Spleen (tissue), 11 donors: ENCODE results near the gene FBXL16. TPM values are rescaled to one million over a fixed set of nuclear protein-coding genes. Genes with fewer than 3 reads are reported as not detected.

Source experiments
- DNase-seq: peaks from one replicate; pipeline ENCODE4 v3.0.0-alpha.2; 2020
- H3K27ac ChIP-seq, 8 donors: fragments of 200-600 bp; sonication (generic) in 7 of 8; 1 replicate in 4 of 8; 2 replicates in 4 of 8; pipeline versions ENCODE4 v1.5.0 to v1.8.0; 2016 to 2021; ENCODE audit warnings: inconsistent platforms in 4 of 8, mild to moderate bottlenecking in 4 of 8, moderate library complexity in 1 of 8
- H3K27me3 ChIP-seq, 7 donors: fragments of 200-600 bp; sonication (generic) in 6 of 7; replicated peaks in 1 of 7; 1 replicate in 4 of 7; 2 replicates in 3 of 7; pipeline versions ENCODE4 v1.5.0 to v1.8.0; 2016 to 2021; ENCODE audit warnings: inconsistent platforms in 3 of 7, mild to moderate bottlenecking in 1 of 7
- H3K36me3 ChIP-seq, 6 donors: fragments of 200-600 bp; sonication (generic) in 5 of 6; 1 replicate in 4 of 6; 2 replicates in 2 of 6; pipeline versions ENCODE4 v1.5.0 to v1.8.0; 2016 to 2021; ENCODE audit warnings: inconsistent platforms in 2 of 6
- H3K4me1 ChIP-seq, 6 donors: fragments of 200-600 bp; sonication (generic) in 5 of 6; 1 replicate in 3 of 6; 2 replicates in 3 of 6; pipeline versions ENCODE4 v1.5.0 to v1.8.0; 2016 to 2021; ENCODE audit warnings: inconsistent platforms in 3 of 6
- H3K4me3 ChIP-seq, 8 donors: fragments of 200-600 bp; sonication (generic) in 7 of 8; 1 replicate in 4 of 8; 2 replicates in 4 of 8; pipeline versions ENCODE4 v1.5.0 to v1.8.0; 2016 to 2021; ENCODE audit warnings: inconsistent platforms in 4 of 8, mild to moderate bottlenecking in 4 of 8, moderate library complexity in 2 of 8
- H3K9me3 ChIP-seq, 8 donors: fragments of 200-600 bp; sonication (generic) in 7 of 8; 1 replicate in 4 of 8; 2 replicates in 4 of 8; pipeline versions ENCODE4 v1.5.0 to v1.8.0; 2016 to 2021; ENCODE audit warnings: inconsistent platforms in 4 of 8
- POLR2A ChIP-seq, 3 donors: fragments of 450-650 bp; IDR thresholded peaks; one replicate each; pipeline ENCODE4 v1.5.1; 2017; ENCODE audit warnings: antibody characterized with exemption in 3 of 3, mild to moderate bottlenecking in 1 of 3
- POLR2AphosphoS5 ChIP-seq, 3 donors: sonication (generic); formaldehyde crosslinking; IDR thresholded peaks; one replicate each; pipeline ENCODE4 v1.5.1; 2017; ENCODE audit warnings: antibody characterized with exemption in 3 of 3
- WGBS, 5 donors: extraction: QIAGEN DNeasy Blood & Tissue Kit in 3 of 5; methylation state at CpG; one replicate each; pipeline versions ENCODE4 v1.1.5 to v1.1.7; 2013 to 2018; 5-methylcytosine and 5-hydroxymethylcytosine counted together
- intact Hi-C: fragments of 100-400 bp; cut with DNase I; formaldehyde crosslinking; loops from one replicate; pipeline ENCODE4 v1.15.0; 2023; ENCODE audit warnings: low total_unique reads
- polyA plus RNA-seq, 3 donors: library from polyadenylated mRNA; stranded (reverse); fragments of 200-250 nt; gene quantifications; one replicate each; pipeline ENCODE4 v1.2.1, GENCODE V29; 2013
- total RNA-seq, 7 donors: library from RNA; depleted of rRNA in 3 of 7; stranded (reverse); fragments of >200 nt in 3 of 7; fragmentation: NEBNext Ultra II Directional in 4 of 7; extraction: Animal tissue kit (Norgen Biotek cat#: 25700) in 4 of 7; gene quantifications; one replicate each; pipeline versions ENCODE4 v1.1.0 to v1.2.1, GENCODE V29; 2016 to 2021
- TF ChIP-seq, protein P1 (sequence below), 11 experiments: fragments of 200-600 bp in 7 of 11; fragments of 450-650 bp in 4 of 11; sonication (generic) in 4 of 11; IDR thresholded peaks in 8 of 11; conservative IDR thresholded peaks in 3 of 11; 1 replicate in 7 of 11; 2 replicates in 4 of 11; pipeline versions ENCODE4 v1.4.0 to v1.8.0; 2016 to 2021; ENCODE audit warnings: antibody characterized with exemption in 11 of 11, inconsistent platforms in 4 of 11, mild to moderate bottlenecking in 1 of 11
- donor health status: healthy with polysubstance abuse.
- donor health status: DM: no; HTN: no; CAD: no; lungs with moderate emphysema.
- donor health status: DM: no; HTN: no; CAD: no.
- donor health status: Bipolar disorder and iron deficiency.
- donor health status: healthy.
- donor health status: DM: no; HTN: no; CAD: no.
- donor health status: DM: yes; HTN: yes; CAD: no.

FBXL16 gene
- total and polyA plus RNA-seq, 10 donors: 0.48 to 2.6 (median 1.5) TPM

DNA sequence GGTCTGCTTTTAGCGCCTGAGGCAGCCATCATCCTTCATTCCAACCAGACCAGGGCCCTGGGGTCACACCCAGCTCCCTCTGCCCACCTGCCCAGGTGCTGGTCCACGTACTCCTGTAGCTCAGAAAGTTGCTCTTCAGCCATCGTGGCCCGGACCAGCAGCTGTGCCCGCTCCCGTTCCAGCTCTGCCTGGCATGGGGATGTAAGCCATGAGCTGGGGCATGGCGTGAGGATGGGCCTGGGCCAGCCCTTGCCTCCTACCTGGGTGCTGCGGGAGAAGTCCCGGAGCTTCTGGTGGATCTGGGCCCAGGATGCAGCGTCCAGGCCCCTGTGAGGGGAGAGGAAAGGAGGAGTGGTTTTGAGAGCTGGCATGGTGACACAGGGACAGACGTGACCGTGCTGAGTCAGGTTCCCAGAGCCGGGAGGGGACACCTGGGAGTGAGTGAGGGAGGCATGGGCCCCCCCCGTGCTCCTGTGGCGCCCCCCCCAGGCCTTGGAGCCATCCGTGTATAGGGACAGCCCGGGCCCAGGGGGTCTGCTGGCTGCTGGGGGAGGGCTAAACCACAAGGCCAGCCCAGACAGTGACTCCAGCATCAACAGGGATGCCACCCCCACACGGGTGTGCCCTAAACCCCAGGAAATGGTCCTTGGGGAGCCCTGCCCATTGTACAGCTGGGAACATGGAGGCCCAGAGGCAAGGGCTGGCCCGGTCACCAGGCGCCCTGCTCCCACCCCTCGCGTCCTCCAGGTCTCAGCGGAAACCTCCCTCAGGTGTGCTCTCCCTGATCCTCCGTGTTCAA, 17.4 kb upstream of the FBXL16 start:
- 82 to 94% (median 85%) methylated on average over 16 to 24 of the region's 24 CpGs for WGBS, 5 donors
- peaks cover 24 to 80% (median 54%) of the 10 kb centered on the region in 6 donors for H3K4me1 ChIP-seq
- peak in 1 of 3 donors; percentile 6 for TF ChIP-seq POLR2AphosphoS5 (IDR thresholded peaks at IDR 0.05)
- no peak for TF ChIP-seq POLR2A (IDR thresholded peaks at IDR 0.05)
- TF ChIP-seq, protein P1, sequence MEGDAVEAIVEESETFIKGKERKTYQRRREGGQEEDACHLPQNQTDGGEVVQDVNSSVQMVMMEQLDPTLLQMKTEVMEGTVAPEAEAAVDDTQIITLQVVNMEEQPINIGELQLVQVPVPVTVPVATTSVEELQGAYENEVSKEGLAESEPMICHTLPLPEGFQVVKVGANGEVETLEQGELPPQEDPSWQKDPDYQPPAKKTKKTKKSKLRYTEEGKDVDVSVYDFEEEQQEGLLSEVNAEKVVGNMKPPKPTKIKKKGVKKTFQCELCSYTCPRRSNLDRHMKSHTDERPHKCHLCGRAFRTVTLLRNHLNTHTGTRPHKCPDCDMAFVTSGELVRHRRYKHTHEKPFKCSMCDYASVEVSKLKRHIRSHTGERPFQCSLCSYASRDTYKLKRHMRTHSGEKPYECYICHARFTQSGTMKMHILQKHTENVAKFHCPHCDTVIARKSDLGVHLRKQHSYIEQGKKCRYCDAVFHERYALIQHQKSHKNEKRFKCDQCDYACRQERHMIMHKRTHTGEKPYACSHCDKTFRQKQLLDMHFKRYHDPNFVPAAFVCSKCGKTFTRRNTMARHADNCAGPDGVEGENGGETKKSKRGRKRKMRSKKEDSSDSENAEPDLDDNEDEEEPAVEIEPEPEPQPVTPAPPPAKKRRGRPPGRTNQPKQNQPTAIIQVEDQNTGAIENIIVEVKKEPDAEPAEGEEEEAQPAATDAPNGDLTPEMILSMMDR (IDR thresholded peaks at IDR 0.05 in 8 of 11, conservative IDR thresholded peaks at IDR 0.05 in 3 of 11): no peak
- H3K4me3 ChIP-seq: no peak overlapping the region
- no peak for DNase-seq
- H3K27me3 ChIP-seq: peaks cover 0 to 29% (median 17%) of the 10 kb centered on the region in 7 donors
- peaks cover 0 to 12% (median 0%) of the 10 kb centered on the region in 6 donors for H3K36me3 ChIP-seq
- H3K9me3 ChIP-seq: no peaks in the 10 kb centered on the region
- intact Hi-C loops: no loop called here
- H3K27ac ChIP-seq: peak overlapping the region in 1 of 8 donors; percentile 92

DNA sequence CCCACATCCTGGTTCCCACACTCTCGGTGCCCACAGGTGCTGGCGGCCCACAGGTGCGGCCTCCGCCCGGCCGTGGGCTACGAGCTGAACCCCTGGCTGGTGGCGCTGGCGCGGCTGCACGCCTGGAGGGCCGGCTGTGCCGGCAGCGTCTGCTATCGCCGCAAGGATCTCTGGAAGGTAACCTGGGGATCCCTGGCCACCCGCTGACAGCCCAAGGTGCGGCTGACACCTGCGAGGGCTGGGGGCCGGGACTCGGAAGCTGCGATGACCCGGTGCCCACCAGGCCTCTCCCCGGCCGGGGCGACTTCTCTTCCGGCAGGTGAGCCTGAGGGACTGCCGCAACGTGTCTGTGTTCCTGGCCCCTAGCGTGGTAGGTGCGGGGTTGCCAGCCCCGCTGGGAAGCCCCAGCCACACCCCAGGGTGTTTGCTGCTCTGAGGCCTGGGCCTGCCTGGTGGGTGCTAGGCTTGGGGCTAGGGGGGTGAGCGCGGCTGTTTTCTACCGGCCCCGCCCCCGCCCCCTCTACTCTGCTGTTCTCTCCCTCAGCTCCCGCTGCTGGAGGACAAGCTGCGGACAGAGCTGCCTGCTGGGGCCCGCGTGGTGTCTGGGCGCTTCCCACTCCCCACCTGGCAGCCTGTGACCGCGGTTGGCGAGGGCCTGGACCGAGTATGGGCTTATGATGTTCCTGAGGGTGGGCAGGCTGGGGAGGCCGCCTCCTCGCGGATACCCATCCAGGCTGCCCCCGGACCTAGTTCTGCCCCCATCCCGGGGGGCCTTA, 16.4 kb upstream of the FBXL16 start:
- Histone ChIP-seq H3K27ac (peak overlapping the region; percentile 83 to 93 (median 90)), H3K27me3 (peaks cover 0 to 29% (median 7%) of the 10 kb centered on the region in 7 donors), H3K4me1 (peaks cover 24 to 75% (median 44%) of the 10 kb centered on the region in 6 donors), H3K4me3 (peak overlapping the region; percentile 64 to 91 (median 82)), H3K9me3 (no peaks in the 10 kb centered on the region), H3K36me3 (peaks cover 0 to 14% (median 0%) of the 10 kb centered on the region in 6 donors)
- WGBS, 5 donors: 72 to 81% (median 77%) methylated on average over 8 to 51 of the region's 51 CpGs
- intact Hi-C loops: no loop called here
- TF ChIP-seq POLR2A (IDR thresholded peaks at IDR 0.05) (no peak), POLR2AphosphoS5 (IDR thresholded peaks at IDR 0.05) (peak in 1 of 3 donors; percentile 59)
- peak; percentile 80 for DNase-seq

DNA sequence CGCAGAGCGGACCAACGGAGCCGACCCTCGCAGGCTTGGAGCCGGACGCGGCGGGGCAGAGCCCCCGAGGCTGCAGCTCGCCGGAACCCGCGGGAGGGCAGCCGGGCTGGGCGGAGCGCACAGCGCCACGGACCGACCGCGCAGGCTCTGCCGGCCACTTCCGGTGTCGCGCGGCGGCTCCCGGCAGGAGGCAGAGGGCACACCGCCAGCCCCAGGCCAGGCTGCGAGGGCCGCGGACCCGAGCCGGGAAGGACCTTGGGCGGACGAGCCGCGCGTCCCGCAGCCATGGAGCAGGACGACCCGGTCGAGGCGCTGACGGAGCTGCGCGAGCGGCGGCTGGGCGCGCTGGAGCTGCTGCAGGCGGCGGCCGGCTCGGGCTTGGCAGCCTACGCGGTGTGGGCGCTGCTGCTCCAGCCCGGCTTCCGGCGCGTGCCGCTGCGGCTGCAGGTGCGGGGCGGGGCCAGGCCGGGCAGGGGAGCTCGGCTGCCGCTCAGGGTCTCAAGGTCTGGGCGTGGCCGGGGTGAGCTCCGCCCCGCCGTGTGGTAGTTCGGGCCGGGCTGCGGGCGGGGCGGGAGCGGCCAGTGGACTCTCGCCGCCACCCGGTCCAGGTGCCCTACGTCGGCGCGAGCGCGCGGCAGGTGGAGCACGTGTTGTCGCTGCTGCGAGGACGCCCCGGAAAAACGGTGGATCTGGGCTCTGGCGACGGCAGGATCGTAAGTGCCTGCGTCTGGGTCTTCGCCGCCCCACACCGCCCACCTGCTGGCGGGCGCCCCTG, 15.6 kb upstream of the FBXL16 start, which contains the start of gene ANTKMT:
ANTKMT (plus strand) TSS at position 157 of the 775 bp plus-strand sequence; CDS start at position 286, 129 bp downstream.
- H3K9me3 ChIP-seq: no peaks in the 10 kb centered on the region
- DNase-seq: peak; percentile 96
- WGBS, 5 donors: 6 to 8% (median 6%) methylated on average over 34 to 106 of the region's 106 CpGs
- H3K36me3 ChIP-seq: peaks cover 0 to 17% (median 0%) of the 10 kb centered on the region in 6 donors
- TF ChIP-seq POLR2AphosphoS5 (IDR thresholded peaks at IDR 0.05): peak; percentile 81 to 92 (median 91)
- TF ChIP-seq POLR2A (IDR thresholded peaks at IDR 0.05): peak in 1 of 3 donors; percentile 50
- TF ChIP-seq, protein P1 (IDR thresholded peaks at IDR 0.05 in 8 of 11, conservative IDR thresholded peaks at IDR 0.05 in 3 of 11): peak in 2 of 11 experiments; percentile 22 to 39
- intact Hi-C loops: no loop called here
- peak within 1 kb of the TSS; percentile 64 to 91 (median 82) for H3K4me3 ChIP-seq
- H3K27me3 ChIP-seq: peaks cover 0 to 29% (median 6%) of the 10 kb centered on the region in 7 donors
- H3K27ac ChIP-seq: peak within 1 kb of the TSS; percentile 83 to 93 (median 90)
- peaks cover 21 to 76% (median 44%) of the 10 kb centered on the region in 6 donors for H3K4me1 ChIP-seq

DNA sequence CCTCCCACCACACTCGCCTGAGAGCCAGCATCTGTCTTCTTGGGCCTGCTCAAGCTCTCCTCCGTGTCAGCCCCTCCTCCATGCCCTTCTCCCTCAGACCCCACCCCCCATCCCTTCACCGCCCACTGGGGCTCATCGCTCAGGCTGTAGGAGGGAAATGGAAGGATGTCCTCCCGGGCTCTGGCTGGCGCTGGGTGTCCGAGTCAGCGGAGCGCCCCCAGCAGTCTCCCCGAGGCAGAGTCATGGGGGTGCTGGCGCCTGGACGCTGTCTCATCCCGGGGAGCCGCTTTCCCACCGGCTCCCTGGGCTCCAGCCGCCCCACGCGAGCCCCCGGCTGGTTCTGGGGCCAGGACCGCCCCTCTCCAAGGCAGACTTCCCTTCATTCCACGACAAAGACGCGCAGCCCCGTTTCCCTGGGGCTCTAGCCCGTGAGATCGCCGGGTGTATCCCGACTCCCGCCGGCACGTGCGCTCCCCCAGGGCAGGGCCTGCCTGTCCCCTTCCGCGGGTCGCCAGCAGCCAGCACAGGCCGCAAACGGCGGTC, 14.9 kb upstream of the FBXL16 start:
- peaks cover 19 to 79% (median 46%) of the 10 kb centered on the region in 6 donors for H3K4me1 ChIP-seq
- peak overlapping the region; percentile 64 to 91 (median 82) for H3K4me3 ChIP-seq
- peaks cover 0 to 17% (median 0%) of the 10 kb centered on the region in 6 donors for H3K36me3 ChIP-seq
- intact Hi-C loops: no loop called here
- WGBS, 5 donors: 0 to 1% (median 0%) methylated on average over 14 to 38 of the region's 38 CpGs
- no peaks in the 10 kb centered on the region for H3K9me3 ChIP-seq
- H3K27ac ChIP-seq: peak overlapping the region; percentile 83 to 93 (median 90)
- peaks cover 0 to 29% (median 12%) of the 10 kb centered on the region in 7 donors for H3K27me3 ChIP-seq
- no peak for DNase-seq
- TF ChIP-seq, protein P1 (IDR thresholded peaks at IDR 0.05 in 8 of 11, conservative IDR thresholded peaks at IDR 0.05 in 3 of 11): no peak
- TF ChIP-seq POLR2A (IDR thresholded peaks at IDR 0.05) (no peak), POLR2AphosphoS5 (IDR thresholded peaks at IDR 0.05) (no peak)
